ENCODE results near the gene CNKSR3. TPM values are rescaled to one million over a fixed set of nuclear protein-coding genes. Genes with fewer than 3 reads are reported as not detected.
A peak's percentile ranks its signal among the peaks of the same experiment; 100 is the strongest.

The CNKSR3 gene
- total RNA-seq, 2 donors from 2014 or later, result 9.3 to 13.2 TPM

GRCh38 chr6:154506108-154506507, 4.4 kb downstream of the CNKSR3 start:
- H3K27ac ChIP-seq, result no peak overlapping the region
- peak in 1 of 4 donors; percentile 30 for DNase-seq

DNA sequence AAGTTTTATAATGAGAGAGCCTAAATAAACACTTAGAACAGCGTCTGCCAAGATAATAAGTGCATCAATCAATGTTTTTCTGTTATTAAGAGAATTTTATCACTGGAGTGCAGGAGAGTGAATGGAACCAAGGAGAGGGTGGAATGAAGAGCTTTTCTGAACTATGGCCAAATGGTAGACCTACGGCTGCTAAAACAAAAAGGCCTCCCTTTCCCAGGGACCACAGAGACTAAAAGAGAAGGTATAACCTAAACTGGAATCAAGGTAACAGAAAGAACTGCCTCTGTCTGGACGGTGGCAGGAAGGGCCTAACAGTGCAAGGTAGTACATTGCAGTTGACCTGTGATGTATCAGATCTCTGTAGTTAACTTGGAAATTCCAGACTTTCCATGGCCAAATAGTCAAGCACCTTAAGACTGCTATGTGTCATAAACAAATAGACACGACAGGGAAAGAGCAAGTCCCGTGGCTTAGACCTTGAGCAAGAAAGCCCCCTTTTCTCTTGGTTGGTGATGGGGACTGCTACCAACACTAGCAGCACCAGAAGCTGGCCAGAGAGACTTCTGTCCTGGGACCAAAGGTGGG, 5.5 kb downstream of the CNKSR3 start:
- intact Hi-C loops (cut with DNase I), result loop anchor here (10.0 kb wide), 1 partner anchor 90 kb away; no protein-coding TSS in a partner anchor
- H3K27ac ChIP-seq, result no peak overlapping the region
- no peak for ATAC-seq

More at GRCh38 chr6:154506108-154506507, 4.4 kb downstream of the CNKSR3 start:
- H3K36me3 ChIP-seq (replicated peaks in 1 of 2; ENCODE audit: insufficient read depth in 1 of 2, low read depth in 2 of 2), result no peaks in the 10 kb centered on the region
- no peaks in the 10 kb centered on the region for H3K27me3 ChIP-seq
- ATAC-seq, result no peak
- H3K4me1 ChIP-seq, result peaks cover 60% of the 10 kb centered on the region
- intact Hi-C loops (cut with DNase I), result loop anchor here (10.0 kb wide), 1 partner anchor 91 kb away; no protein-coding TSS in a partner anchor
- H3K4me3 ChIP-seq, result no peak overlapping the region
- TF ChIP-seq CTCF (IDR thresholded peaks at IDR 0.05), result no peak
- H3K9me3 ChIP-seq, result no peaks in the 10 kb centered on the region

DNA sequence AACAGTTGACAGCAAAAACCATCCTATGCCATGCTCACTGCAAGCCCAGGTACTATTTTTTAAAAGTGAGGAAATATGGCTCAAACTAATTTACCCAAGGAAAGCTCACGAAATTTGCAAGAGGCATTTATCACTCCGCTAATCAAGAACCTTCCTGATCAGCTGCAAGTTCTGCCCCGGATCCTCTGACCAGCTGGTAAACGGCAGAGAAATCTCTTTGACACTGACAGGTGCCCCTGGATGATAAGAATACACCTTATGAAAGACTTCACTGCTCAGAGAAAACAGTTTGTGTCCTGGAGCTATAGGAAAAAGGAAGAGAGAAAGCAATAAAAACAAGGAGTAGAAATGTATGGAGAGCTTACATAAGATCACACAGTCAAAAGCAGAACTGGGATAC, 6.4 kb downstream of the CNKSR3 start:
- ATAC-seq (no peak), DNase-seq (no peak)
- no peak overlapping the region for H3K27ac ChIP-seq
- no peaks in the 10 kb centered on the region for H3K9me3 ChIP-seq
- intact Hi-C loops (cut with DNase I), result loop anchor here (10.0 kb wide), 1 partner anchor 89 kb away; no protein-coding TSS in a partner anchor
- no peaks in the 10 kb centered on the region for H3K27me3 ChIP-seq
- peaks cover 76% of the 10 kb centered on the region for H3K4me1 ChIP-seq
- 18 to 24% methylated on average over 4 of the region's 4 CpGs for WGBS, 2 donors
- no peak overlapping the region for H3K4me3 ChIP-seq
- no peaks in the 10 kb centered on the region for H3K36me3 ChIP-seq (replicated peaks in 1 of 2; ENCODE audit: insufficient read depth in 1 of 2, low read depth in 2 of 2)
- TF ChIP-seq POLR2A (IDR thresholded peaks at IDR 0.05), result no peak
- TF ChIP-seq CTCF (IDR thresholded peaks at IDR 0.05), result no peak

More for the DNA sequence above, 5.5 kb downstream of the CNKSR3 start:
- Histone ChIP-seq H3K4me1 (peaks cover 67% of the 10 kb centered on the region), H3K4me3 (no peak overlapping the region), H3K27me3 (no peaks in the 10 kb centered on the region), H3K36me3 (replicated peaks in 1 of 2; ENCODE audit: insufficient read depth in 1 of 2, low read depth in 2 of 2) (no peaks in the 10 kb centered on the region), H3K9me3 (no peaks in the 10 kb centered on the region)
- WGBS, 2 donors, result 46 to 52% methylated on average over 5 of the region's 5 CpGs
- no peak for DNase-seq
- TF ChIP-seq POLR2A (IDR thresholded peaks at IDR 0.05) (no peak), CTCF (IDR thresholded peaks at IDR 0.05) (no peak)

GRCh38 chr6:154503658-154504057, 6.8 kb downstream of the CNKSR3 start:
- peaks cover 76% of the 10 kb centered on the region for H3K4me1 ChIP-seq
- no peak overlapping the region for H3K4me3 ChIP-seq
- H3K36me3 ChIP-seq (replicated peaks in 1 of 2; ENCODE audit: insufficient read depth in 1 of 2, low read depth in 2 of 2), result no peaks in the 10 kb centered on the region
- DNase-seq (no peak), ATAC-seq (no peak)
- 47 to 60% methylated on average over 5 of the region's 5 CpGs for WGBS, 2 donors
- H3K27me3 ChIP-seq, result no peaks in the 10 kb centered on the region
- TF ChIP-seq CTCF (IDR thresholded peaks at IDR 0.05) (no peak), POLR2A (IDR thresholded peaks at IDR 0.05) (no peak)
- H3K9me3 ChIP-seq, result no peaks in the 10 kb centered on the region
- intact Hi-C loops (cut with DNase I), result loop anchor here (10.0 kb wide), 1 partner anchor 89 kb away; no protein-coding TSS in a partner anchor
- H3K27ac ChIP-seq, result no peak overlapping the region

GRCh38 chr6:154502553-154502952, 7.9 kb downstream of the CNKSR3 start:
- DNase-seq (no peak), ATAC-seq (no peak)
- no peak overlapping the region for H3K27ac ChIP-seq
- TF ChIP-seq POLR2A (IDR thresholded peaks at IDR 0.05), result no peak
- no peak for TF ChIP-seq CTCF (IDR thresholded peaks at IDR 0.05)
- H3K27me3 ChIP-seq, result no peaks in the 10 kb centered on the region
- peaks cover 76% of the 10 kb centered on the region for H3K4me1 ChIP-seq
- H3K4me3 ChIP-seq, result no peak overlapping the region
- intact Hi-C loops (cut with DNase I), result loop anchor here (10.0 kb wide), 1 partner anchor 88 kb away; no protein-coding TSS in a partner anchor
- WGBS, 2 donors, result 86 to 93% methylated on average over 7 of the region's 7 CpGs
- H3K9me3 ChIP-seq, result no peaks in the 10 kb centered on the region
- H3K36me3 ChIP-seq (replicated peaks in 1 of 2; ENCODE audit: insufficient read depth in 1 of 2, low read depth in 2 of 2), result no peaks in the 10 kb centered on the region

Measured in body of pancreas (tissue), 4 donors.